Heart left ventricle (tissue), 13 donors: ENCODE measurements around the gene MYBPH.

ENCODE experiments used
- CTCF ChIP-seq, 12 donors: fragments of 200-600 bp; sonication (generic) in 4 of 12; IDR thresholded peaks; one replicate each; pipeline versions ENCODE4 v1.5.0 to v1.8.0; 2018 to 2022; ENCODE audit warnings: antibody characterized with exemption in 12 of 12, mild to moderate bottlenecking in 5 of 12
- POLR2A ChIP-seq, 2 donors: fragments of 450-650 bp; IDR thresholded peaks; one replicate each; pipeline ENCODE4 v1.6.1; 2017; ENCODE audit warnings: antibody characterized with exemption in 2 of 2, mild to moderate bottlenecking in 2 of 2, moderate library complexity in 2 of 2
- donor health status: ischemic (EF 13 %, LVEDD 7.1; RV severe dilation, severe dysfunction).
- donor health status: DM: no; HTN: yes; CAD: no.
- donor health status: DM: no; HTN: no; CAD: no.
- donor health status: ischemic (EF 25% LVEDD 6.9; RV normal size, moderate dysfunction).
- donor health status: ischemic (EF 25% LVEDD 5.7; RV mildly dilated, moderate dysfunction).
- donor health status: ischemic (EF 35%, LVEDD 5.7; RV mildly dilated, moderate dysfunction).
- donor health status: nonischemic (EF 11% LVEDD 7.7; RV severe dilation, severe dysfunction).
- donor health status: DM: yes; HTN: yes; CAD: no.
- donor health status: PGD.
- donor health status: ischemic (EF 29% LVEDD 5.4; RV normal size, mild dysfunction).
- donor health status: nonischemic (EF 23%, LVEDD 6.1; RV moderate dilation, normal function).

GRCh38 chr1:203127666-203128430 is 47.8 kb downstream of the MYBPH start, which contains the start of gene ADORA1:
- peak in 3 of 12 donors; percentile 12 to 22 (median 16) for TF ChIP-seq CTCF (IDR thresholded peaks at IDR 0.05)
- TF ChIP-seq POLR2A (IDR thresholded peaks at IDR 0.05) = no peak
